ENCODE measurements around the gene SIAH1. TPM values are rescaled to one million over a fixed set of nuclear protein-coding genes. Genes with fewer than 3 reads are reported as not detected.

Gene SIAH1
- total RNA-seq, 1 donor from 2014 or later, result 24.4 TPM

- no peaks in the 10 kb centered on the region for H4K20me1 ChIP-seq (ENCODE audit: insufficient read depth, low read length)
- TF ChIP-seq CTCF (IDR thresholded peaks at IDR 0.05; ENCODE audit: insufficient read depth, low read depth, low read length) (no peak), EZH2 (IDR thresholded peaks at IDR 0.05; ENCODE audit: insufficient read depth, low read length) (no peak)
- Mint-ChIP-seq H3K4me3 (ENCODE audit: unreplicated experiment) (no peak overlapping the region), H3K27ac (ENCODE audit: unreplicated experiment) (no peak overlapping the region), H3K27me3 (ENCODE audit: low read depth, unreplicated experiment) (no peaks in the 10 kb centered on the region), H3K9me3 (ENCODE audit: unreplicated experiment) (no peaks in the 10 kb centered on the region), H3K4me1 (ENCODE audit: low read depth, unreplicated experiment) (peaks cover 3% of the 10 kb centered on the region), H3K36me3 (ENCODE audit: low read depth, unreplicated experiment) (no peaks in the 10 kb centered on the region)
- no peak for DNase-seq (ENCODE audit: low read depth)
- H3K4me3 ChIP-seq (ENCODE audit: insufficient read depth, low read depth, low read length), result no peak overlapping the region
- no peak for FAIRE-seq
- H3K9me3 ChIP-seq (ENCODE audit: insufficient read depth, low read depth, low read length), result no peaks in the 10 kb centered on the region
- no peaks in the 10 kb centered on the region for H3K36me3 ChIP-seq (ENCODE audit: insufficient read depth, low read length)
- no peaks in the 10 kb centered on the region for H3K4me1 ChIP-seq (ENCODE audit: insufficient read depth, low read length)
- no peak overlapping the region for H2AFZ ChIP-seq (ENCODE audit: low read depth, low read length)
- H3K79me2 ChIP-seq (ENCODE audit: insufficient read depth, low read length), result no peaks in the 10 kb centered on the region
- H3K9ac ChIP-seq (ENCODE audit: low read length), result no peak overlapping the region
- H3K27ac ChIP-seq (ENCODE audit: low read depth, low read length), result no peak overlapping the region
- no peak overlapping the region for H3K4me2 ChIP-seq (ENCODE audit: low read length)
- H3K27me3 ChIP-seq (ENCODE audit: insufficient read depth, low read length), result no peaks in the 10 kb centered on the region
Measured at GRCh38 chr16:48392407-48392806, 7.2 kb upstream of the SIAH1 start.

- Histone ChIP-seq H3K4me3 (ENCODE audit: insufficient read depth, low read depth, low read length) (no peak overlapping the region), H3K9ac (ENCODE audit: low read length) (no peak overlapping the region), H3K27ac (ENCODE audit: low read depth, low read length) (no peak overlapping the region), H3K4me2 (ENCODE audit: low read length) (no peak overlapping the region), H4K20me1 (ENCODE audit: insufficient read depth, low read length) (peaks cover 25% of the 10 kb centered on the region), H3K4me1 (ENCODE audit: insufficient read depth, low read length) (peaks cover 4% of the 10 kb centered on the region), H3K36me3 (ENCODE audit: insufficient read depth, low read length) (no peaks in the 10 kb centered on the region), H3K79me2 (ENCODE audit: insufficient read depth, low read length) (peaks cover 27% of the 10 kb centered on the region), H2AFZ (ENCODE audit: low read depth, low read length) (no peak overlapping the region), H3K27me3 (ENCODE audit: insufficient read depth, low read length) (no peaks in the 10 kb centered on the region), H3K9me3 (ENCODE audit: insufficient read depth, low read depth, low read length) (no peaks in the 10 kb centered on the region)
- Mint-ChIP-seq H3K4me3 (ENCODE audit: unreplicated experiment) (peak overlapping the region; percentile 34), H3K4me1 (ENCODE audit: low read depth, unreplicated experiment) (peaks cover 5% of the 10 kb centered on the region), H3K9me3 (ENCODE audit: unreplicated experiment) (no peaks in the 10 kb centered on the region), H3K27ac (ENCODE audit: unreplicated experiment) (no peak overlapping the region), H3K36me3 (ENCODE audit: low read depth, unreplicated experiment) (no peaks in the 10 kb centered on the region), H3K27me3 (ENCODE audit: low read depth, unreplicated experiment) (no peaks in the 10 kb centered on the region)
- TF ChIP-seq CTCF (IDR thresholded peaks at IDR 0.05; ENCODE audit: insufficient read depth, low read depth, low read length), result no peak
- TF ChIP-seq EZH2 (IDR thresholded peaks at IDR 0.05; ENCODE audit: insufficient read depth, low read length), result no peak
- DNase-seq (ENCODE audit: low read depth) (no peak), FAIRE-seq (no peak)
Measured at GRCh38 chr16:48386559-48387312, 1.5 kb upstream of the SIAH1 start.
